HG02588 (cell line): ENCODE results near the gene RDH12.

Experiments
- ATAC-seq: cut with Tn5 transposase; IDR thresholded peaks from one replicate; pipeline ENCODE4 v1.9.1; 2021; ENCODE audit warnings: mild to moderate bottlenecking, moderate library complexity; ENCODE audit not compliant: unreplicated experiment

The RDH12 gene

GRCh38 chr14:67746927-67747326, 45.2 kb downstream of the RDH12 start:
- no peak for ATAC-seq

- no peak for ATAC-seq
These were observed 46.6 kb downstream of the RDH12 start for GRCh38 chr14:67748312-67748711.

DNA sequence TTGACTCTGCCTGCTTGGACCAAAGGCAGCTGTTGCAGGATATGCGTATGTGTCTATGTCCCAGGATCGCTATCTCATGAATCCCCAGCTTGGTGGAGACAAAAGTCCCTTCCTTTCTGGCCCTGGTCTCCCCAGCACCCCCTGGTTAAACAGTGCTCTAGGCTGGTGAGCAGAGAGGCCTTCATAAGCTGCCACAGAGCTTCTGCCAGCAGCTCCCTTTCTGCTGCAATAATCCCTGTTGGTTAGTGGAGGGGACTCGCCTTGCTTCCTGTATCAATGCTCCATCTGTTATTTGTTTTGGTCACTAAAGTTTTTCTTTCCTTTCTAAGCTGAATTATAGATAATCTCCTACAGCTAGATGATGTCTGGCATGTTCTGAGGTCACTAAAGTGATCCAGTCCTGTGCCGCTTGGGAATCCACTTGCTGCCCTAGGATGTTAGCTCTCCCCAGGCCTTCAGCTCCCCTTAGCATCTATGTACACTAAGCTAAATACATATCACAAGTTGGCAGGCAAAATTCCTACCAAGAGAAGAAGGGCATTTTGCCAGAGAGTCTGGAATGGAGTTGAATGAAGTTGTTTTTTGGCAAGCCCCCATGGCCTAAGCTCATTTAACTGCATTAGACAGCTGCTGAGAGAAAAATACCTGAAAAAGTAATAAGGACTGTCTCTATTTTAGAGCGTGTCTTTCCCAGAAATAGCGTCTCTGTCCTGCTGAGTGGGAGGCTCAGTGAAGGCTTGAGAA, 47.8 kb downstream of the RDH12 start:
- ATAC-seq = no peak

GRCh38 chr14:67756496-67756895, 54.8 kb downstream of the RDH12 start:
- no peak for ATAC-seq

- ATAC-seq = no peak
These were observed 55.5 kb downstream of the RDH12 start for GRCh38 chr14:67757175-67757574.

- ATAC-seq = no peak
These were observed 58.2 kb downstream of the RDH12 start for GRCh38 chr14:67759916-67760315.

DNA sequence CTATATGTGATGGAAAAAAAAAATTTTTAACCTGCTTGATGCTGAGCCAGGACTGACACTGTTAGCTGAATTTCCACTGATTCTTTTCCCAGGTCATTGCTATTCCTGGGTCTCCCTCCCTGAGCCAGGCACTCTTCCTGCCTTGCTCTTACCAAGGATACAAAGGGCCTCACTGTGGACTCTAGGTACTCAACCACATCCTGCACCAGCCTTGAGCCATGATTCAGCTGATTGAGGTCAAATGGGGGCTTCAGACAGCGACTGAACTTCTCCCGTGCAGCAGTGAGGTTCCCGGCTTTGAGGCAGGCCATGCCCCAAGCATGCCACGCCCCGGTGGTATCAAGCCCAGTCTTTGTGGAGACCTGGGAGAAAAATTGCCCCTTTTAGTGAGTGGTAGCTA, 60.4 kb downstream of the RDH12 start:
- ATAC-seq = no peak

DNA sequence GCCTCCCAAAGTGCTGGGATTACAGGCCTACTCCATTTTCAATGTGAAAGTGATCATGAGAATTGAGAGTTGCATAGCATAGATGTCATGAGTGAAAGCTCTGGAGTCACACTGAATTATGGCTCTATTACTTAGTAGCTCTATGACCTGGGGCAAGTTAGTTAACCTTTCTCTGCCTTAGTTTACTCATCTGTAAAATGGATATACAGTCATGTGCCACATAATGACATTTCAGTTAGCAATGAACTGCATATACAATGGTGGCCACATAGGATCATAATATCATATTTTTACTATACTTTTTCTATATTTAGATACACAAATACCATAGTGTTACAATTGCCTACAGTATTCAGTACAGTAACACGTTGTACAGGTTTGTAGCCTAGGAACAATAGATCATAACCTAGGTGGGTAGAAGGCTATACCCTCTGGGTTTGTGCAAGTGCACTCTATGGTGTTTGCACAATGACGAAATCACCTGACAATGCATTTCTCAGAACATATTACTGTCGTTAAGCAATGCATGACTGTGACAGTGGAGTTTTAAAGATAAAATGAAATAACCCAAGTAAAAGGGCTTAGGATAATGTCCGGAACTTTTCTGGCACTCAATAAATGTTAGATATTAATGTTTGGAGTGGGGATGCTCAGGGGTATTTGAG, 61.6 kb downstream of the RDH12 start:
- no peak for ATAC-seq

DNA sequence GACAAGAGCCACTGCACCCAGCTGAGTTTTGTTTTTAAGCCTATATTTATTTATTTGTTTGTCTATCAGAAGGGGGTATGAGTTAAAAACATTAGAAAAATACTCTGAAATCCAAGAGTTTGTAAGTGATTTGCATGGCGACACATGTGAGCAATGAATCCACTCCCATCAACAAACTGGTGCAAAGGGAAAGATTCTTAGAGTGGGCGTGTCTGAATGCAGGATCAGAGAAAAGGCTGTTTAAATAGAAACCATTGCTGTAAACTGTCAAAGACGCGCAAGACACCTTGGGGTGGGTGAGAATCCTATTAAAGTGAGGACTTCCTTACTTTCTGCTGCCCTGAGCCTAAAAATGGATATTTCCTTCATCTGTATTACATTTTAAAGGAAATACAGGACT, 62.8 kb downstream of the RDH12 start:
- no peak for ATAC-seq

DNA sequence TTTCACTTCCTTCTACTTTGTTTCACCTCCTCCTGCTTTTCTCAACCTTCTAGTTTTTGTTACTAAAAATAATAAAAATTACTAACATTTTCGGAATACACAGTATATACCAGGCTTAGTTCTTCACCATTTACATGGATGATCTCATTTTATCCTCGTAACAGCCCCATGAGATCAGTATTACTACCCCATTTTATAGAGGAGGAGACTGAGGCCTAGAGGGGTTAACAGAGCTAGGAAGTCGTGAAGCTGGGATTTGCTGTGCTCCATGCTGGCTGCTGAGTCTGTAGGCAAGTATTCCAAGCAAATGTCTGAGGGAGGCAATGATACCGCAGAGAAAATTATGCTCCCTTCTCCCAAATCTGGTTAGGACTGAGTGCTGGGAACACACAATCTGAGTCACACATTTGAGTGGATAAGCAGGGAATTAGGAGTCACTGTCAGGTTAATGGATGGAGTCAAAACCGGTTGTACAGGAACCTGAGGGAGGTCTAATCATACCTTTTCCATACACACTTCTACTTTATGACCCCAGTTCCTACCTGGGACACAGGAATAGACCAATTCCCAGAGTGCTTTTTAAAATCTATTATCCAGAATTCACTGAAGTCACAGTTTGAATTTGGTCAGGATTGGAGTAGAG, 63.6 kb downstream of the RDH12 start:
- ATAC-seq = no peak

- no peak for ATAC-seq
These were observed 64.5 kb downstream of the RDH12 start for GRCh38 chr14:67766035-67766680.

DNA sequence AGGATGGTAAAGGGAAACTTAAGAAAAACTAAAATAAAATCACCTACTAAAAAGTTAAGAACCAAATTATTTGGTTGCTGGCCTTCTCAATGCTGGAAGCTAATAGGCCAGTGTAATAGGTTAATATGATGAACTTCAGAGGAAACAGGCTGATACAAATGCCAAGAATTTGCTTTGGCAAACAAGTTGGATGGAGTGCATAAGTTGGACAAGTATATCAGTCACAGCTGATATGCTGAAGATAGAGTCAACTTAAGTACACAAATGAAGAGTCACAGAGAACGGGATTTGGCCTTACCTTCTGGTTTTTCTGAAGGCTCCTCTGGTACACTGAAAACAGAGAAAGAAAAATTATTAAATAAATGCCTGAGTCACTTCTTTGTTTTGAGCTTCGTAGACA, 66.5 kb downstream of the RDH12 start:
- no peak for ATAC-seq

GRCh38 chr14:67773844-67774377, 72.2 kb downstream of the RDH12 start:
- ATAC-seq = no peak

GRCh38 chr14:67776653-67777322, 75.1 kb downstream of the RDH12 start:
- no peak for ATAC-seq

DNA sequence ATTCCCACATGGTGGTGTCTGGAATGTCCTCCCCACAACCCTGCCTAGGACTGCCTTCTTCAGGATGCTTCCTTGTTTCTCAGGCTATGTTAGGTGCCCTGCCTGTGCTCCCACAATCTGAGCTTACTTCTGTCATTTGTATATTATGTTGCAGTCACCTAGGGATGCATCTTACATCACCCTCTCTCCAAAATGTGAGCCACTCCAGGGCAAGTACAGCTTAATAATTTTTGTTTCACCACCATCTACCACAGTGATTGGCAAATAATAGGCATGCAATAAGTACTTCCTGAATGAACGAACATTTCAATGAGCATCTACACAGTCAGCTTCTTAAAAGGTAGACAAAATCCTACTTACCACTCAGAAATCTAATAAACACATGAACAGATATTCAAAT, 77.1 kb downstream of the RDH12 start:
- ATAC-seq = no peak

GRCh38 chr14:67782090-67782489, 80.4 kb downstream of the RDH12 start:
- ATAC-seq = no peak
